LHCN-M2 (cell line): ENCODE measurements around the gene SYNJ2. TPM values are rescaled to one million over a fixed set of nuclear protein-coding genes. Genes with fewer than 3 reads are reported as not detected.
A peak's percentile ranks its signal among the peaks of the same experiment; 100 is the strongest.

Source experiments
- DNase-seq: peaks from one replicate; pipeline ENCODE4 v3.0.0-alpha.2; 2012; ENCODE audit warnings: low read depth
- total RNA-seq: library from RNA; depleted of rRNA; stranded (reverse); fragments of >200 nt; gene quantifications from 2 replicates; pipeline ENCODE4 v1.2.3, GENCODE V29; 2014

Gene SYNJ2
- total RNA-seq, 1 experiment from 2014 or later: 11.7 TPM

DNA sequence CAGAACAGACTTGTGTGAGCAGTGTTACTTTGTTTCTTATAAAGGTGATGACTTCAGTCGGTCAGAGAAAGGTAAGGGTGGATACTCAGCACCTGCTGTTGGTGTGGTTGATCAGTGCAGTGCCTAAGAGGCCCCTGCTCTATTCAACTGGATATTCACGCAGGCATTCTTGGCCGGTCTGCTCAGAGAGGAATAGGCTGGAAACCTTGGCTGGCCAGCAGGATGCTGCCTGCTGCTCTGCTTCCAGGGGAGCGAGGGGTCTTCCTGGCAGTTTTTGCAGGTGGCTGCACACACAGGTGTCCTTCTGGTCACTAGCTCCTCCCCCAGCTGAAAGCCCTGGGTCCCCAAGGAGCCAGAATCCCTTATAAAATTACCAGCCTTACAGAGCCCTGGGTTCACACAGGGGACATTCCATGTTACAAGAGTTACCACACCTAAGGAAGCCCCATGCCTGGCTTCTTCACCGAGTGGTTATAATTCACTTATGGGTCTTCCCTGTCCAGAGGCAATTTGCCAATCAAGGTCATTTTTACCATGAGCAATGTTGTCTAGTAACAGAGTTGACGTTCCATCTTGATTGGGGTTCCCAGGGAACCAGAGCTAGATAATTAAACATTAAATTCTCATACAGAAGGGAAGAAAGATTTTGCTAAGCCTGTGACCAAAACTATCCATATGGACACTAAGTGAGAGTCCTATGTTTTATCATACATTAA is 16.4 kb downstream of the SYNJ2 start:
- DNase-seq: no peak

DNA sequence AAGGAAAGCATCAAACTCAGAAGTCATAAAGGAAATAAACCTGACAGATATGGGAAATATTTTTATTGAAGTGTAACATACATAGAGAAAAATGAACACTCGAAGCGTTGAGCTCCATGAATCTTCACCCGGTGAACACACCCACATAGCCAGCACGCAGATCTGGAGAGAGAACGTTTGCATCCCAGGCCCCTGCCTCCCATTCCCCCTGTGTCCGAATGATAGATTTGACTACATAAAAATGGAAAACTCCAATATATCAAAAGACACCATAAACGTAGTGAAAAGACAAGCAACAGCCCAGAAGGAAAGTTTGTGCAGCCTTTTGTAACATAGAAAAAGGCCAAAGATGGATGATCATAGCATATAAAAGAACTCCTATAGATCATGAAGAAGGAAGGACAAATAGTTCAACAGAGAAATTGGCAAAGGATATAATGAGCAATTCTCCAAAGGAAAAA is 17.1 kb downstream of the SYNJ2 start:
- DNase-seq: no peak

DNA sequence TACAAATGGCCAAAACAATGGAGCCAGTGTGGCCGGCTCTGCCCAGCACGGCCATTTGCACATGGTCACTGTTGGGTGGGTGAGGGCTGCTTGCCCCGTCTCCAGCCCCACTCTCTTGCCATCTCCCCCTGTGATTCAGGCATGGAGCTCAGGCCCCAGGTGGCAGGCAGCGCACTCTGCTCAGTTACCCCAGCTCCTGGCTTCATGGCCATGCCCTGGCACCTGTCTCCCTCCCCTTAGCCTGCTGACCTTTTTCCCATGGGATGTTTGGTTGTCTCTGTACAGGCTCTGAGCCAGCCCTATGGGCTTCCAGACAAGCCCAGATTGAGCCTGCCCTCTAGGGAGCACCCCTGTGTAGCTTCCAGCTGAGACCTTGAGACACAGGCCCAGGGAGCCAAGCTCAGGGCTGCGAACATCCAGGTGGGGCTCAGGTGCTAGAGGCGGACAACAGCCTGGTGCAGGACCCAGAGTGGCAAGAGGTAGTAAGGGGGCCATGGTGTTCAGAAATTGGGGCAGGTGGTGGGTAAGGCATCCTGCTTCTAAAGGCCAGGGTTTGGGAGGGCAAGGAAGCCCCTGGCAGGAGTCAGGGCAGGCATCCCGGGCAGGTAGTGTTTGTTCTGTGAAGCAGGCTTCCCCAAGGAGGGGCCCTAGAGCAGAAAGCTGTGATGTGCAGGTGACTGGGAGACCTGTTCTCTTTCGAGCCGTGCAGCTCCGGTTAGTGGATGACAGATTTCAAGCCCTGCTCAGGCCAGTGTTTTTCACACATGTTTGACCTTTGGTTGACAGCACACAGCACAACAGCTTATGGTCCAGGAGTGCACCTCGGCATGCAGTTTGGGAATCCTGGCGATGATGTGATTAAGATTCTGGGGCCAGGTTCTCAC is 17.7 kb downstream of the SYNJ2 start:
- DNase-seq: no peak

DNA sequence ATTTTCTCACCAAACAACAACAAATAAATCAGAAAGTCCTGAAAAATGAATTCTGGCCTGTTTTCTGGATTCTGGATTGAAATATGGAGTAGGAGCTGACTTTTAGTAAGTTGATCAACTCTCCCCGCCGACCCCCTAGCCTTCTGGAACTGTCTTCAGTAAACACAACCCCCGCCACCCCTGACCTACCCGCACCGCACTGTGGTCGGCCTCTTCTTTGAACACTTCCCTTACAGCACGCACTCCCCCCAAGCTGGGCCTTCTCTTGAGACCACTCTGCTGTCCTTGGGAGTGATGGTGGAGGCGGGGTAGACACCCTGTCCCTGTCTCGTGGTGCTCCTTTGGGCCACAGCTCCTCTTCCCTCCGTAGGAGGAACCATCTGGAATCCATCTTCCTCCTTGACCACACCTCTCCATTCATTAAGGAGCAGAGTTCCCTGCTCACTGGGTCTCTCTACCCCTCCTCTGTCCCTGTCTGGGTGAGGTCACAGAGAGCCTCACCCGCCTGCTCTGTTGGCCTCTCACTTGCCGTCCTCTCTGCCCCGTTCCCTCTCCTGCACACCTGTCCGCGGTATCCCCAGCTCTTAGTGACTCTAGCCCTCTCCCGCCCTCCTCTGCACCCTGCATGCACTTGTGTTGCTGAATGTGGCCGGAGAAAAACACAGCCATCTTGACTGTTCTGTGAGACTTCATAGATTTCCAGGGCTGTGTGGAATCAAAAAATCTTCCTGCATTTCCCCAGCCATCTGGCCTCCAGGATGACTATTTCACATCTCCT is 19.1 kb downstream of the SYNJ2 start:
- no peak for DNase-seq

DNA sequence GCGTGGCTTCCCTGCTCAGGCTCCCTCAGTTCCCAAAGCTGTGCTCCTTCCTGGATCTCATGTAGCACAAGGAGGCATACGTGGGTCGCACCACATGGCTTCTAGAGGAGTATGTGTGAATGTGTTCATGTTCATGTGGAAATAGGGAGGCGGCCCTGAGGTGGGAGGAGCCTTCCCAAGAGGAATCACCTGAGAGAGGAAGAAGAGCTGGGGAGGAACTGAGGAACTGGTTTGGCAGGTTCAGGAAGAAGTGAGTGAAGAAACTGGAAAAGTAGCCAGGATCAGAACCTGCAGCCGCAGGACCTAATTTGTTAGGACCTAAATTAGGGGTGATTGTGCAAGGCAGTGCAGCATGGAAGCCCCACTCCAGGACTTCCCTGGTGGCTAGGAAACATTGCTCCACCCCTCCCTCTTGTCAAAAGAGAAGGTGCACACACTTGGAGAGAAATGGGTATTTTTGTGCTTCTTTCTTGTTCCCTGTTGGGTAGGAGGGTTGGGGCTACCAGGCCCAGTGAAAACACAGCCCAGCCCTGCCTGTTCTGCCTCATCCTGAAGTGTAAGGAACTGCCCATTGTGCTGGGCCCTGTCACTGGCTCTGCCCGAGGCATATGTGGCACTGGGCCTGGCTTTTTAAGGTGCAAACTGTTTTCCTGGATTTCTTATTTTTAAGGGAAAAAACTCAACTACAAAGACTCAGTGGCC is 20.7 kb downstream of the SYNJ2 start:
- DNase-seq: no peak

DNA sequence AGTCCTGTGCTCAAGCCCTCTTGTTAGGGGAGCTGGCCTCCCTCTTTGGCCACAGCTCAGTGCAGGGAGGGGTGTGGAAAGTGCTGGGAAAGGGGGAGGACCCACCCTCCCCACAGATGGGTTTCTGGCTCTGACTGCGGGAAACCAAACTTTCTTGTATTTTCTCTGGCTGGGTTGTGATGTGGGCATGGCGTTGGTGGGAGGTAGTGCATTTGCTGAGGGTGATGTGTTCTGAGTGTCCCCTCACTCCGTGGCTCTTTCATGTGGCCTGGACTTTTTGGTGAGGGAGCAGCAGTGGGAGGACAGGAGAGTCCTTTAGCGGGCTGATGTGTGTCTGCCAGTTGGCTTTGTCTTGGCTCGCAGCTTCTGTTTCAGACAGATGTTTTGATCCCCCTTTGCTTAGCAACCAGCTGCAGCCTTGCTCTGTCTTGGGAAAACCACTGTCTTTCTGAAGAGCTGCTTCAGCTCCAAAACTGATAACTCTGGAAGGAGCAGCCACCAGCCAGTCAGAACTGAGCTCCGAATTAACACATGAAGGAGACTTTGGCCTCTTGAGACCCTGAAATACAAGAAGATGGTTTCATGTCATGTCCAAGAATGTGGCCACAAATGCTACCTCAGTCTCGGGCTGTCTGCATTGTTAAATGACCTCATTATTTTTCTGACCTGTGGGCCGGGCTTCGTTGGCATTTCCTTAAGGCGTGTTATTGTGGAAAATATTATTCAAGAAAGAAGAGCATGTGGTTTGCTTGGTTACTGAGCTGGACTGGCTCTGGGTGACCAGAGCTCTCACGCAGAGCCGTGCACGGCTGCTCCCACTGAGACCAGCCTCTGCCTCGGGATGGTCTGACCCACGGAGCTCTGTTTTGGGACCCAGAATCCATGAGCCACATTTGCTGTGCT is 21.5 kb downstream of the SYNJ2 start:
- peak; percentile 86 for DNase-seq

DNA sequence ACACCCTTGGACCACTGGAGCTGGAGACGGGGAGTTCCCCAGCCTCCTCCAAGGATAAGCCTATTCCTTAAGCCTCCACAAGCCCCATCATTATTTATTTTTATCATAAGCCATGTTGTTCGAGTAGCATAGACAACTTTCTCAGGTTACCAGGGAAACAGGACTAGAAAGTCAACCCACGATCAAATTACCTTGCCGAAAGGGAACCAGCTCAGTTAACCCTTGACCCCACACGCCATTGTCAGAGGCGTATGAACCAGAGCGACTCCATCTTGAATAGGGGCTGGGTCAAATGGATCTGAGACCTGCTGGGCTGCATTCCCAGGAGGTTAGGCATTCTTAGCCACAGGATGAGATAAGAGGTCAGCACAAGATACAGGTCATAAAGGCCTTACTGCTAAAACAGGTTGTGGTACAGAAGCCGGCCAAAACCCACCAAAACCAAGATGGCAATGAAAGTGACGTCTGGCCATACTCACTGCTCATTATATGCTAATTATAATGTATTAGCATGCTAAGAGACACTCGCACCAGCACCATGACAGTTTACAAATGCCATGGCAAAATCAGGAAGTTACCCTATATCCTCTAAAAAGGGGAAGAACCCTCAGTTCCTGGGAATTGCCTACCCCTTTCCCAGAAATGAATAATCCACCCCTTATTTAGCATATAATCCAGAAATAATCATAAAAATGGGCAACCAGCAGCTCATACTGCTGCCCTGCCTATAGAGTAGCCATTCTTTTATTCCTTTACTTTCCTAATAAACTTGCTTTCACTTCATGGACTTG is 22.4 kb downstream of the SYNJ2 start:
- DNase-seq: no peak

DNA sequence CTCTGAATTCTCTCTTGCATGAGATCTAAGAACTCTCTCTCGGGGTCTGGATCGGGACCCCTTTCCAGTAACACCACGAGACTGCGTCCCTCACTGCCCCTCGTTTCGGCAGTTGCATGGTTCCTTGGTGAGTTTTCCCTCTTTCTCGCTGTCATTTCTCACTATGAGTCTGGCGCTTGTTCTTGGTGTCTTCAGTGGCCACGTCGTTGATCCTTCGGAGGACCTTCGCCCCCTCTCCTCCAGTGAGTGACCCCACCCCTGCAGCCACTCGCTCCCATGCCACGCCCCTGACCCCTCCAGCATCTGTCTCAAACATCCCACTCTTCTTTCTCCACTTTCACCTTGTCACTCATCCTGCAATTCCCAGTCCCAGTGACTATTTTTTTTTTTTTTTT is 23.0 kb downstream of the SYNJ2 start:
- DNase-seq: no peak

DNA sequence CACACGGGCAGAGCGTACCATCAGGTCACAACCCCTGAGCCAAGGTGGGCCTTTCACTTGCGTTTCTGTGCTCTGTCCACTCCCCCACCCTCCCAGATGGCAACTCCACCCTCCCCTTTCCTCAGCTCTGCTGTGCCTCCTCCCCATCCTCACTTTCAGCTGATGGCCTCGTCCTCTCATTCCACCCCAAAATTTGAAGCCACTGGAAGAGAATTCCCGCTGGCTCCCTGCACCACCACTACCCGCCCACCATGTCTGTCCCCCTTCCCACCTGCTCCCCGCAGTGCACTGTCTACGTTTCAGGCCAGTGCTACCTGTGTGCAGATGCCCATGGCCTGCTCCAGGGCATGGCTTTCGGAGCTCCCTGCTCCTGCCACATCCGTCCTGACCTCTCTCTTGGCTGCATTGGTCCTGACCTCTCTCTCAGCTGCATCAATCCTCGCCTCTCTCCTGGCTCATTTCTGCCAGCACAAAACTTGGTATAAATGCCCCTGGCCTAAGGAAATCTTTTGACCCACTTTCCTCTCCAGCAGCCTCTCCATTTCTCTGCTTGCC is 24.0 kb downstream of the SYNJ2 start:
- DNase-seq: no peak

DNA sequence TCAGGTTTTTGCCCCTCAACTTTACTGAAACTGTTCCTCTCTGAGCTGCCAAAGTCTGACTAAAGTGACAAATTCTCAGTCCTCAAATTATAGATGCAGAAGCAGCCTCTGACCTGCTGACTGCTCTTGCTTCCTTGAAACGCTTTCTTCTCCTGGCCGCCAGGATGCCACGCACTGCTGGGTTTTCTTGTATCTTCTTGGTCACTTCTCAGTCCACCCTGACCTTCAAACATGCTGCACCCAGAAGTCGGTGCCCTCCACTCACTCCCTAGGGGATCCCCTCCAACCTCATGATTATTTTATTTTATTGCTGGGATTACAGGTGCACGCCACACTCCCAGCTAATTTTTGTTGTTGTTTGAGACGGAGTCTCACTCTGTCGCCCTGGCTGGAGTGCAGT is 24.7 kb downstream of the SYNJ2 start:
- DNase-seq: no peak

DNA sequence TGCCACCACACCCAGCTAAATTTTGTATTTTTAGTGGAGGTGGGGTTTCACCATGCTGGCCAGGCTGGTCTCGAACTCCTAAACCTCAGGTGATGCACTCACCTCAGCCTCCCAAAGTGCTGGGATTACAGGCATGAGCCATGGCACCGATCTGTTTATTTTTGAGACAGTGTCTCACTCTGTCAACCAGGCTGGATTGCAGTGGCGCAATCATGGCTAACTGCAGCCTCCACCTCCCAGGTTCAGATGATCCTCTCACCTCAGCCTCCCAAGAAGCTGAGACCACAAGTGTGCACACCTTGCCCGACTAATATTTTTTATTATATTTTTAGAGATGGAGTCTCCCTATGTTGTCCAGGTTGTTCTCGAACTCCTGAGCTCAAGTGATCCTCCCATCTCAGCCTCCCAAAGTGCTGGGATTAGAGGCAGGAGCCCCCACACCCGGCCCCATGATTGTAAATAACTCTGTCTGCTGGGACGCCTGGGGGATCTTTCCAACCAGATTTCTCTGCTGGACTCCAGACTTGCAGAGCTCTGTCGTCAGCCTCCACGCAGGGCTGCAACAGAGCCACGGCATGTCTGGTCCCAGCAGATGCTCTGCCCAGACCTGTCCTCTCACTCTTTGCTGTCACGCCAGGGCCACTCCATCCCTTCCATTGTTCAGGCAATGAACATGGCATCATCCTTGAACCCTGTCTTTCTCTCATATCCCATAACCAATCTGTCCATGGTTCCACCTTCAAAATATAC is 25.3 kb downstream of the SYNJ2 start:
- no peak for DNase-seq

DNA sequence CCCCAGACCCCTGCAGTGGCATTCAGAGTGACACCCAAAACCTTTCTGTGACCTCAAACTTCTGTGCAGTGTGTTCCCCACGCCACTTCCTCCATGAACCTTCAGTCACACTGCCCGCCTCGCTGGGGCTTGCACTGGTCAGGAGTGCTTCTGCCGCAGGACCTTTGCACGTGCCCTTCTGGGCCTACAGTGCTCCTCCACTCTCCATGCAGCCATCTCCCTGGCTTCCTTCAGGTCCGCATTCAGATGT is 27.1 kb downstream of the SYNJ2 start:
- DNase-seq: no peak

DNA sequence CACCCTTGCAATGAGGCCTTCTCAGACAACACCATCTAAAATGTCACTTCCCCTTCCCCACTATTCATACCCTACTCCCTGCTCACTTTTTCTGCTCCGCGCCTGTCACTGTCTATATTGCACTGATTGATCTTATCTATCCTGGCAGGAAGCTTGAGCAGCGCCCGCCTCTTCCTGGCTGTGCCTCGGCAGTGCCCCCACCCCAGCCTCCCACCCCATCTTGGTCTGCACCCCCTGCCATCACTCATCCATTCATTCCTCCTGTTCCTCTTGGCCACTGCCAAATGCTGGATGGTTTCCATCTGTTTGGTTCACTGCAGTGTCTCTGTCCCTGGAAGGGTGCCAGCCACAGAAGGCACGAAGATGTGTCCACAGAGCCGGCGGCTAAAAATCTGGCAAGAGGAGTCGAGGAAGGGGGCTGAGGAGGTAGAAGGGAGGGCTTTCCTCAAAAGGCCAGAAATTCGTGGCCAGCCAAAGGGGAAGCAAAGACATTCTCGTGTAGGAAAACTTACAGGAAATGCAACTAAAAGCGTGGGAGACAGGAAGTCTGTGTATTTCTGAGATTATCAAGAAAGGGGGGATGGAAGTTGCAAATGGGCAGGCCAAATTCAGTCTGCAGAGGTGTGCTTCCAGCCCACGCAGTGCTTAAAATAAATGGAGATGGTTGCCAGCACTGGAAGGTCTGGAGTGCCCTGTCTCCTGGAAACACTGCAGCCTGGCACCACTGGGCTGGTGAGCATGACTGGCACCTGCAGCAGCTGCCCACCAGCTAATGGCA is 27.6 kb downstream of the SYNJ2 start:
- DNase-seq: peak; percentile 74

DNA sequence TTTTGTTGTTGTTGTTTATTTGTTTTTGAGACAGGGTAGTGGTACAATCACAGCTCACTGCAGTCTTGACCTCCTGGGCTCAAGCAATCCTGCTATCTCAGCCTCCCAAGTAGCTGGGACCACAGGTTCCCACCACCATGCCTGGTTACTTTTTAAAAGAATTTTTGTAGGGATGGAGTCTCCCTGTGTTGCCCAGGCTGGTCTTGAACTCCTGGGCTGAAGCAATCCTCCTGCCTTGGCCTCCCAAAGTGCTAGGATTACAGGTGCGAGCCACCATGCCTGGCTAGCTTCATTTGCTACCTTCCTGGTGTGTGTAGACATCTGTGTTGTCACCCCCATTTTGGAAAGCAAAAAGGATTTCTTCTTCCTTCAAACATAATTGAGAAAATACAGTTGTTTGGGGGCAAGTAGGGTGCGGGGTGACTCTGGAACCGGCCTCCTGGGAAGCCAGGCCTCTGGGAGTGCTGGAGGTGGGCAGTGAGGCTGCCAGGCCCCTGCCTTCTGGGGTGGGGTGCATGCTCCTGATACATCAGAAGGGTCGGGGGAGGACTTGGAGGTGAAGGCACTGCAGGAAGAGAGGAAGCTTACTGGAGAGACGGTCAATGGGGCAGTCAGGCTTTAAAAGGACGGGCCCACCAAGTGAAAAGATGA is 28.4 kb downstream of the SYNJ2 start:
- DNase-seq: no peak

DNA sequence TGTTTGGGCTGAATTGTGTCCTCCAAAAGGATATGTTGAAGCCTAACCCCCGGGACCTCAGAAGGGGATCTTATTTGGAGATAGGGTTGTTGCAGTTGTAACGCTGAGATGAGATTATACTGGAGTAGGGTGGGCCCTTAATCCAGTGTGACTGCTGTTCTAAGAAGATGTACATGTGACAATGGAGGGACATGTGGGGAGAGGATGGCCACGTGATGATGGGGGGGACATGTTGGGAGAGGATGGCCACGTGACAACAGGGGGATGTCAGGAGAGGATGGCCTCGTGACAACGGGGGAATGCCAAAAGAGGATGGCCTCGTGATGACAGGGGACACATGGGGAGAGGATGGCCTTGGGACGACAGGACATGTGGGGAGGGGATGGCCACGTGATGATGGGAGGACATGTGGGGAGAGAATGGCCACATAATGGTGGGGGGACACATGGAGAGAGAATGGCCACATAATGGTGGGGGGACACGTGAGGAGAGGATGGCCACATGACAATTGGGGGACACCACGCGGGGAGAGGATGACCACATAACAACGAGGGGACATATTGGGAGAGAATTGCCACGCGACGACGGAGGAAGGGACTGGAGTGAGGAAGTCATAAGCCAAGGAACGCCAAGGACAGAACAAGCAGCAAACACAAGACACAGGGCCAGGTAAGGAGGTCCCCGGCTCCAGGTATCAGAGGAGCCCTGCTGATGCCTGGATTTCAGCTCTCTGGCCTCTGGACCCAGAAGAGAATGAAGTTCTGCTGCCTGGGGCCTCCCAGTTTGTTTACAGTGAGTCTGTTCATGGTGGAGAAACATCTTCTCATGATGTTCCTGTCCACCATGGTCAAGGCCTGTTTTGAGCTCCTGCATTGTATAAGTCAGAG is 29.2 kb downstream of the SYNJ2 start:
- DNase-seq: no peak

DNA sequence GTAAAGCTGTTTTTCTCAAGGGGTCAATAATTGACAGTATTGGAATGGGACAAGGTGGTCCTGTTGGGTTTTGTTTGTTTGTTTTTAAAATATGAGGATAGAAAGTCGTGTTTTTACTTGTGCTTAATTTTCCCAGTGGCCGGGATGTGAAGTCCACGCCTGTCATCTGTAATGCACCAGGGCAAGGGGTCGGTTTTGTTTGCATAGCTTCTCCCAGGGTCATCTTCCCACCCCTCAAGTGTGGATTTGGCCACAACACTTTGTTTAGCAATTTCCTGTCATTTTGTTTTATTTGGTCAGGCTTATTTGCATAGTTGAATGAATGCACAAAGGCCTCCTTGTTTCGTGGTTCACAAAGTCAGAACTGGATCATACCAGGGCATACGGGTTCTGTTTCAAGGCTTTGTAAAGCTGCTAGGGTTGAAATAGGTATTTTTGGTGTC is 29.8 kb downstream of the SYNJ2 start:
- no peak for DNase-seq
